GM21786 (cell line): Measurements from ENCODE around the gene NSD1.
"Not testable (repeated sequence)": the region's sequence is repeated elsewhere in the genome, so short reads cannot be mapped to it uniquely, and the experiment has no call there.

ENCODE experiments used
- ATAC-seq: cut with Tn5 transposase; IDR thresholded peaks from one replicate; pipeline ENCODE4 v1.9.1; 2021; ENCODE audit not compliant: unreplicated experiment

Gene NSD1

DNA sequence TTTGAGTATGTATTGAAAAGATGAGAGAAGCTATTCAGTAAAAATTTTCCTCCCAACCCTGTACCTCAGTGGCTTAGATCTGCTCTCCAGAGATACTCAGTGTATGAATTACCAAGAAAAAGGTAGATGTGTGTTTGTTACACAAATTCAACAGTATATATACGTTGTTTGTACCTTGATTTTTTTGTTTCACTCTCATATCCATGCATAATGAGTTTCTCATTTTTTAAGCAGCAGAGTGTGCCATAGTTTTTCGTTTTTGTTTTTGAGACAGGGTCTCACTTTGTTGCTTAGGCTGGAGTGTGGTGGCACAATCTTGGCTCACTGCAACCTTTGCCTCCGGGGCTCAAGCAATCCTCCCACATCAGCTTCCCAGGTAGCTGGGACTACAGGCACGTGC lies 92.2 kb downstream of the NSD1 start:
- no peak for ATAC-seq

GRCh38 chr5:177226860-177227259 lies 93.3 kb downstream of the NSD1 start:
- no peak for ATAC-seq

GRCh38 chr5:177228751-177229150 lies 95.2 kb downstream of the NSD1 start:
- ATAC-seq: no peak

GRCh38 chr5:177230660-177231059 lies 97.1 kb downstream of the NSD1 start:
- ATAC-seq: no peak

GRCh38 chr5:177231479-177232250 lies 98.1 kb downstream of the NSD1 start:
- no peak for ATAC-seq

DNA sequence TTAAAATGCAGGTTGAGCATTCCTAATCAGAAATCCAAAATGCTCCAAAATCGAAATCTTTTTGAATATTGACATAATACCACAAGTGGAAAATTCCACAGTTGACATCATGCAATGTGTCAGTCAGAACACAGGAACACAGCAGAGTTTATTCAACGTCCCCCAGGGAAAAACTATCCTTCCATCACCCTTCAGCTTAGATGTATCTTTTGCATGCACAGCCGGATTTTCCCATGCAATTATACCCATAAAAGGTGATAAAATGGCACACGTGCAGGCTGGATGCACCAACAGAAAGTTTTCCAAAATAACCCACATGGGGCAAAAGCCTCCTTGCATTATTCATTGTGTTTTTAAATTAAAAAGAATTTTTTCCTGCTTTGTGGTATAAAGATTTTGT lies 98.8 kb downstream of the NSD1 start:
- no peak for ATAC-seq

DNA sequence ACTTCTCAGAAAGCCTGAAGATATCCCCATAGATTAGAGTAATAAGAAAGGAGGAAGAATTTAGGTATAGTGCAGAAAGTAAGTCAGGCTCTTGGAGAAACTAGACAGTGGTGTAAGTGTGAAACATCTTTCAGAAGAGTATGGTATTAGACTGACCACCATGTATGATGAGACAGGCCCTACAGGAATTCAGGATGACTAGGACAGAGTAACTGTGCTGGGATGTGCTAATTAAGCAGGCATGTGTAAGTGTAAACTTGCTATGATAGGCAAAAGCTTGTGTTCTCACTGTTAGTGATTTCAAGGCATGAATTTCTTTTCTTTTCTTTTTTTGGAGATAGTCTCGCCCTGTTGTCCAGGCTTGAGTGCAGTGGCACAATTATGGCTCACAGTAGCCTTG lies 99.2 kb downstream of the NSD1 start:
- ATAC-seq: no peak

DNA sequence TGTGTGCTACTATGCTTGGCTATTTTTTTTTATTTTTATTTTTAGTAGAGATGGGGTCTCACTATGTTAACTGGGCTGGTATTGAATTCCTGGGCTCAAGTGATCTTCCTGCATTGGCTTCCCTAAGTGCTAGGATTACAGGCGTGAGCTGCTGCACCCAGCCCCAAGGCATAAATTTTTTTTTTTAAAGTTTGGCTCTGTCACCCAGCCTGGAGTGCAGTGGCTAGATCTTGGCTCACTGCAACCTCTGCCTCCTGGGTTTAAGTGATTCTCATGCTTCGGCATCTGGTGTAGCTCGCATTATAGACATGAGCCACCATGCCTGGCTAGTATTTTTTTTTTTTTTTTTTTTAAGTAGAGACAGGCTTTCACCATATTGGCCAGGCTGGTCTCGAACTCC lies 99.6 kb downstream of the NSD1 start:
- ATAC-seq: no peak

- no peak for ATAC-seq
Observed at GRCh38 chr5:177233802-177234201, 100.2 kb downstream of the NSD1 start.

DNA sequence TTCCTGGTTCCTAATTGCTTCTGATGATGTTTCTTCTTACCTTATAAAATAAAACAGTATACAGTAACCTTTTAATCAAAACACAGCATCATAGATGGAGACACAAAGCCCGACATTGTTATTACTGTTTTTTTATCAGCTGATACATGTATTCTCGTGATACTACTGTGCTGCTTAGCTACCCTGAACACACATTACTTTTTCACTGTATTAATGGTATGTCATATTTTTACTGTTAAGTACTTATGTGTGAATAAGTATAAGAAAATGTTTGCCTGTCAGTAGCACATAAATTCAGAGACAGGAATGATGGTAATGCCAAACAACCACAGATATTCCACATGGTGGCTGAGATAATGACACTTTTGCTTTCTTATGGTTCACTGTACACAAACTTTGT lies 101.3 kb downstream of the NSD1 start:
- ATAC-seq: no peak

GRCh38 chr5:177241768-177242167 lies 108.2 kb downstream of the NSD1 start:
- no peak for ATAC-seq

DNA sequence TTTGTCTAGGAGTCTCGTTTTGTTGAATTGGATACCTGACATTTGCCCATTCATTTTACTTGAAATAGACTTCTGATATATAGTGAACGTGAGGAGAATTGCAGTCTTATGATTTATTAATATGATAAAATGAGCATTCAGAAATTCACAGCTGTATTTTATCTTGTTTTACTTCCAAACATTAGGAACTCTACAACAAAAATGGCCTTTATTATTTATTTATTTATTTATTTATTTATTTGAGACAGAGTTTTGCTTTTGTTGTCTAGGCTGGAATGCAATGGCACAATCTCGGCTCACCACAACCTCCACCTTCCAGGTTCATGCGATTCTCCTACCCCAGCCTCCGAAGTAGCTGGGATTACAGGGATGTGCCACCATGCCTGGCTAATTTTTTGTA lies 108.7 kb downstream of the NSD1 start:
- ATAC-seq: no peak

- ATAC-seq: no peak
Observed at GRCh38 chr5:177249761-177250537, 116.4 kb downstream of the NSD1 start.

GRCh38 chr5:177253252-177253651 lies 119.7 kb downstream of the NSD1 start:
- ATAC-seq: no peak

- ATAC-seq: no peak
Observed at GRCh38 chr5:177256296-177256695, 122.7 kb downstream of the NSD1 start.

DNA sequence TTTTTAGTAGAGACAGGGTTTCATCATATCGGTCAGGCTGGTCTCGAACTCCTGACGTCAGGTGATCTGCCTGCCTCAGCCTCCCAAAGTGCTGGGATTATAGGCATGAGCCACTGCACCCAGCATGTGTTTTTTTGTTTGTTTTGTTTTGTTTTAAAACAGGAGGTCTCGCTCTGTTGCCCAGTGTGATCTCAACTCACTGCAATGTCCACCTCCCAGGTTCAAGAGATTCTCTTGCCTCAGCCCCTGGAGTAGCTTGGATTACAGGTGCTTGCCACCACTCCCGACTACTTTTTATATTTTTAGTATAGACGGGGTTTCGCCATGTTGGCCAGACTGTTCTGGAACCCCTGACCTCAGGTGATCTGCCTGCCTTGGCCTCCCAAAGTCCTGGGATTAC lies 125.1 kb downstream of the NSD1 start:
- ATAC-seq: not testable (repeated sequence)

DNA sequence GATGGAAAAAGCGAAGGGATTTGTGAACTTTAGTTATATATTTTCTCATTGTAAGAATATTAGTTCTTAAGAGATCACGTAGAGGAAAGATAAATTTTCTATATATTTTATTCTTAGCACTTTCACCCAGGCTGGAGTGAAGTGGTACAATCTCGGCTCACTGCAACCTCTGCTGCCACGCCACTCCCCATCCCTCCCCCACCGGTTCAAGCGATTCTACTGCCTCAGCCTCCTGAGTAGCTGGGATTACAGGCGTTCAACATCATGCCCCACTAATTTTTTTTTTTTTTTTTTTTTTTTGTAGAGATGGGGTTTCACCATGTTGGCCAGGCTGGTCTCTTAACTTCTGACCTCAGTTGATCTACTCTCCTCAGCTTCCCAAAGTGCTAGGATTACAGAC lies 127.4 kb downstream of the NSD1 start:
- ATAC-seq: no peak

DNA sequence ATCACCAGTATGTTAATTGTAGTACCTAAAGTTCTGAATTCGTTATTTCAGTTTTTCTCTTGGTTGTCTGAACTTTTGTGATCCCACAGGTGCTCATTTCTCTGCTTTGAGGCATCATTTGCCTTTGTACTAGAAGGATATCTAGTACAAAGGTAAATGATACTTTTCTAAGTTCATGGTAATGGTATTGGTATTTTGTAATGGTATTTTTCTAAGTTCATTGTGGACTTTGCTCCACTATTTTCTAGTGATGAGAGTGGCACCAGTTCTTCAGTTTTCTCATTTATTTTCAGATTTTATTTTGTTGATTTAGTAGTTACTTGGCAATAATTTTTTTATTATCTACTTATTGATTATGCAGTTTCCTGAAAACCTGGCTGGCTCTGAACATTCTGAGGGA lies 127.9 kb downstream of the NSD1 start:
- ATAC-seq: no peak

GRCh38 chr5:177264178-177264577 lies 130.6 kb downstream of the NSD1 start:
- no peak for ATAC-seq

DNA sequence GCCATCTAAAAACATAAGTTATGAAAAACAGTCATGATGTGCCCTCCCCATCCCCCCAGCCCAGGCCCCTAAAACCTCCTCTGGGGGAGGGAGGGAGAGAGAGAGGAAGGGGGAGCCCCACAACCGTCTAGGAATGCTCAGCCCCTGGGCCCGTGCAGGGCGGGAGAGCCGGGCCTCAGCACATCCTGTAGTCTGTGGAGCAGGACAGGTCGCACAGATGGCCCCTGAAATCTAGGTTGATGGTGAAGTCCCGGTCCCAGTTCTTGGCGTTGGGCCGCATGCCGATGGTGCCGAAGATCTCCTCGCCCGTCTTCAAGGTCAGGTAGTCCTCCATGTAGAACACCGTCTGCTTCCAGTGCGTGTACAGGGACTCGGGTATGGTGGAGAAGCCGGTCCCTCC lies 131.8 kb downstream of the NSD1 start:
- no peak for ATAC-seq

- ATAC-seq: no peak
Observed at GRCh38 chr5:177269232-177269895, 135.8 kb downstream of the NSD1 start.

- no peak for ATAC-seq
Observed at GRCh38 chr5:177269976-177270375, 136.4 kb downstream of the NSD1 start.
